ENCODE data around the gene CTNNA1.

DNA sequence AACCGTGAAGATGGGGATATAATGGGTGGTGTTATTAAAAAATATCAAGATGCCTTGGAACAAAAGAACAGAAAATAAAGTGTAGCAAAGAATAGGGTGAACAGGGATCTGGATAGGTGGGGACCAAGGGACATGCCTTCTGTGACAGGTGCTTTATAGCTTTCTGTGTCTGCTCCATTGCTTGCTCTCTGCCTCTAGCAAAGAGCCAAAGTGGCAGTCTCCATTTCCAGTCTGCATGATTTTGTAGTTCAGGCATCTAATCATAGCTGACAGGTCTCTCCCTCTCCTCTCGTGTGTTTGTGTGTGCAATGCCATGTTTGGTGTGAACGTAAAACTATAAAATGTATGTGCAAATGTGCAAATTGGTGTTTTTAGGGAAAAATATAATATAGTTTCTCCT, 86.9 kb downstream of the CTNNA1 start:
- TF ChIP-seq HDAC2 (IDR thresholded peaks at IDR 0.05; ENCODE audit: borderline replicate concordance in 1 of 2, low read depth in 2 of 2, low read length in 2 of 2) (no peak), TAF1 (IDR thresholded peaks at IDR 0.05; ENCODE audit: low read depth, low read length) (no peak), FOSL1 (IDR thresholded peaks at IDR 0.05; ENCODE audit: insufficient read depth, low read depth, low read length) (no peak), POLR2A (IDR thresholded peaks at IDR 0.05; ENCODE audit: control extremely low read depth in 1 of 2, low read depth in 2 of 2, low read length in 2 of 2) (no peak), TBP (IDR thresholded peaks at IDR 0.05; ENCODE audit: low read depth, low read length) (no peak), EZH2 (IDR thresholded peaks at IDR 0.05; ENCODE audit: low read depth, low read length, severe bottlenecking) (no peak), TAF7 (optimal IDR thresholded peaks at IDR 0.05; ENCODE audit: borderline replicate concordance, low read depth, low read length) (no peak), CEBPB (IDR thresholded peaks at IDR 0.05; ENCODE audit: low read depth, low read length) (no peak), RAD21 (IDR thresholded peaks at IDR 0.05 in 1 of 2, conservative IDR thresholded peaks at IDR 0.05 in 1 of 2; ENCODE audit: low read depth in 2 of 2, low read length in 2 of 2) (no peak)
- TF ChIP-seq, protein P1, sequence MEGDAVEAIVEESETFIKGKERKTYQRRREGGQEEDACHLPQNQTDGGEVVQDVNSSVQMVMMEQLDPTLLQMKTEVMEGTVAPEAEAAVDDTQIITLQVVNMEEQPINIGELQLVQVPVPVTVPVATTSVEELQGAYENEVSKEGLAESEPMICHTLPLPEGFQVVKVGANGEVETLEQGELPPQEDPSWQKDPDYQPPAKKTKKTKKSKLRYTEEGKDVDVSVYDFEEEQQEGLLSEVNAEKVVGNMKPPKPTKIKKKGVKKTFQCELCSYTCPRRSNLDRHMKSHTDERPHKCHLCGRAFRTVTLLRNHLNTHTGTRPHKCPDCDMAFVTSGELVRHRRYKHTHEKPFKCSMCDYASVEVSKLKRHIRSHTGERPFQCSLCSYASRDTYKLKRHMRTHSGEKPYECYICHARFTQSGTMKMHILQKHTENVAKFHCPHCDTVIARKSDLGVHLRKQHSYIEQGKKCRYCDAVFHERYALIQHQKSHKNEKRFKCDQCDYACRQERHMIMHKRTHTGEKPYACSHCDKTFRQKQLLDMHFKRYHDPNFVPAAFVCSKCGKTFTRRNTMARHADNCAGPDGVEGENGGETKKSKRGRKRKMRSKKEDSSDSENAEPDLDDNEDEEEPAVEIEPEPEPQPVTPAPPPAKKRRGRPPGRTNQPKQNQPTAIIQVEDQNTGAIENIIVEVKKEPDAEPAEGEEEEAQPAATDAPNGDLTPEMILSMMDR (IDR thresholded peaks at IDR 0.05; ENCODE audit: control extremely low read depth in 1 of 3, insufficient read depth in 1 of 3, low read depth in 1 of 3, low read length in 3 of 3): no peak
- TF ChIP-seq, protein P2, sequence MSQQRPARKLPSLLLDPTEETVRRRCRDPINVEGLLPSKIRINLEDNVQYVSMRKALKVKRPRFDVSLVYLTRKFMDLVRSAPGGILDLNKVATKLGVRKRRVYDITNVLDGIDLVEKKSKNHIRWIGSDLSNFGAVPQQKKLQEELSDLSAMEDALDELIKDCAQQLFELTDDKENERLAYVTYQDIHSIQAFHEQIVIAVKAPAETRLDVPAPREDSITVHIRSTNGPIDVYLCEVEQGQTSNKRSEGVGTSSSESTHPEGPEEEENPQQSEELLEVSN (IDR thresholded peaks at IDR 0.05): no peak
